Esophagus muscularis mucosa (tissue), 3 donors: ENCODE measurements around the gene FDPS.

Experiments used
- POLR2AphosphoS5 ChIP-seq, 2 donors: sonication (generic); formaldehyde crosslinking; IDR thresholded peaks; one replicate each; pipeline ENCODE4 v1.6.1; 2017; ENCODE audit warnings: antibody characterized with exemption in 2 of 2
- TF ChIP-seq, protein P1 (sequence below), 3 experiments: fragments of 200-600 bp in 2 of 3; fragments of 450-650 bp in 1 of 3; sonication (generic) in 2 of 3; IDR thresholded peaks; one replicate each; pipeline ENCODE4 v1.5.1; 2017 to 2019; ENCODE audit warnings: antibody characterized with exemption in 3 of 3, mild to moderate bottlenecking in 2 of 3, moderate library complexity in 1 of 3

DNA sequence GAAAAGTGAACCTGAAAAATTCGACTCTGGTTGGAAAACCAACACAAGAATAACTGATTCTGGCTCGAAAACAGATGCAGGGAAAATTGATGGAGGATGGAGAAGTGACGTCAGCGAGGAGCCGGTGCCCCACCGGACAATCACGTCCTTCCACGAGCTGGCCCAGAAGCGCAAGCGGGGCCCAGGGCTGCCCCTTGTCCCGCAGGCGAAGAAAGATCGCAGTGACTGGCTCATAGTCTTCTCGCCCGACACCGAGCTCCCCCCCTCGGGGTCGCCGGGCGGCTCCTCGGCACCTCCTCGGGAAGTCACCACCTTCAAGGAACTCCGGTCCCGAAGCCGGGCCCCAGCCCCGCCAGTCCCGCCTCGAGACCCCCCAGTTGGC, 13.9 kb downstream of the FDPS start:
- TF ChIP-seq, protein P1, sequence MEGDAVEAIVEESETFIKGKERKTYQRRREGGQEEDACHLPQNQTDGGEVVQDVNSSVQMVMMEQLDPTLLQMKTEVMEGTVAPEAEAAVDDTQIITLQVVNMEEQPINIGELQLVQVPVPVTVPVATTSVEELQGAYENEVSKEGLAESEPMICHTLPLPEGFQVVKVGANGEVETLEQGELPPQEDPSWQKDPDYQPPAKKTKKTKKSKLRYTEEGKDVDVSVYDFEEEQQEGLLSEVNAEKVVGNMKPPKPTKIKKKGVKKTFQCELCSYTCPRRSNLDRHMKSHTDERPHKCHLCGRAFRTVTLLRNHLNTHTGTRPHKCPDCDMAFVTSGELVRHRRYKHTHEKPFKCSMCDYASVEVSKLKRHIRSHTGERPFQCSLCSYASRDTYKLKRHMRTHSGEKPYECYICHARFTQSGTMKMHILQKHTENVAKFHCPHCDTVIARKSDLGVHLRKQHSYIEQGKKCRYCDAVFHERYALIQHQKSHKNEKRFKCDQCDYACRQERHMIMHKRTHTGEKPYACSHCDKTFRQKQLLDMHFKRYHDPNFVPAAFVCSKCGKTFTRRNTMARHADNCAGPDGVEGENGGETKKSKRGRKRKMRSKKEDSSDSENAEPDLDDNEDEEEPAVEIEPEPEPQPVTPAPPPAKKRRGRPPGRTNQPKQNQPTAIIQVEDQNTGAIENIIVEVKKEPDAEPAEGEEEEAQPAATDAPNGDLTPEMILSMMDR (IDR thresholded peaks at IDR 0.05), result no peak
- TF ChIP-seq POLR2AphosphoS5 (IDR thresholded peaks at IDR 0.05), result no peak
